Cerebellar cortex (tissue), 1 donor: Measurements from ENCODE around the gene PLCL1.
A peak's percentile ranks its signal among the peaks of the same experiment; 100 is the strongest.

Experiments used
- DNase-seq: peaks from one replicate; pipeline ENCODE4 v3.0.0-alpha.2; 2015; ENCODE audit warnings: low spot score

Gene PLCL1

GRCh38 chr2:197888321-197888720 is 83.9 kb downstream of the PLCL1 start:
- no peak for DNase-seq

GRCh38 chr2:197889041-197889440 is 84.6 kb downstream of the PLCL1 start:
- DNase-seq: no peak

GRCh38 chr2:197890168-197890567 is 85.8 kb downstream of the PLCL1 start:
- DNase-seq: peak; percentile 14

GRCh38 chr2:197891897-197892442 is 87.6 kb downstream of the PLCL1 start:
- DNase-seq: no peak

- DNase-seq: no peak
Measured at GRCh38 chr2:197893403-197894177, 89.2 kb downstream of the PLCL1 start.

GRCh38 chr2:197894751-197895274 is 90.4 kb downstream of the PLCL1 start:
- no peak for DNase-seq

GRCh38 chr2:197897960-197898678 is 93.7 kb downstream of the PLCL1 start:
- no peak for DNase-seq

GRCh38 chr2:197904446-197904845 is 100.1 kb downstream of the PLCL1 start:
- DNase-seq: no peak

- DNase-seq: no peak
Measured at GRCh38 chr2:197908156-197908555, 103.8 kb downstream of the PLCL1 start.

GRCh38 chr2:197908990-197909776 is 104.8 kb downstream of the PLCL1 start:
- no peak for DNase-seq

- DNase-seq: no peak
Measured at GRCh38 chr2:197911667-197912066, 107.3 kb downstream of the PLCL1 start.

GRCh38 chr2:197913084-197913483 is 108.7 kb downstream of the PLCL1 start:
- no peak for DNase-seq

GRCh38 chr2:197914778-197915177 is 110.4 kb downstream of the PLCL1 start:
- no peak for DNase-seq

- no peak for DNase-seq
Measured at GRCh38 chr2:197915548-197916265, 111.3 kb downstream of the PLCL1 start.

- DNase-seq: no peak
Measured at GRCh38 chr2:197919487-197919886, 115.1 kb downstream of the PLCL1 start.

- DNase-seq: no peak
Measured at GRCh38 chr2:197920088-197920487, 115.7 kb downstream of the PLCL1 start.

- no peak for DNase-seq
Measured at GRCh38 chr2:197920592-197921201, 116.3 kb downstream of the PLCL1 start.

- DNase-seq: no peak
Measured at GRCh38 chr2:197924483-197924882, 120.1 kb downstream of the PLCL1 start.

- no peak for DNase-seq
Measured at GRCh38 chr2:197925204-197925603, 120.8 kb downstream of the PLCL1 start.

- no peak for DNase-seq
Measured at GRCh38 chr2:197925976-197926375, 121.6 kb downstream of the PLCL1 start.

GRCh38 chr2:197926673-197927072 is 122.3 kb downstream of the PLCL1 start:
- DNase-seq: no peak
